PC-3 (cell line): ENCODE results near the gene GRIK1. TPM values are rescaled to one million over a fixed set of nuclear protein-coding genes. Genes with fewer than 3 reads are reported as not detected.

Experiments
- ATAC-seq: fragments of 200-7000 bp; cut with Tn5 transposase; 2 replicates; pipeline ENCODE4 v1.9.1; 2020; ENCODE audit warnings: mild to moderate bottlenecking, moderate library complexity
- BruUV-seq: library from RNA; stranded (reverse); fragments of 400-500 nt; replicated peaks from 2 replicates; lab custom pipeline; 2021; lab: Mats Ljungman, UMichigan
- CTCF ChIA-PET: fragments of 300-600 bp; sonication (Branson Sonifier 250); formaldehyde crosslinking; loops from one replicate; lab custom pipeline; 2022; ENCODE audit warnings: antibody characterized with exemption; lab: Charles Lee
- POLR2A ChIA-PET: fragments of 300-600 bp; sonication (Branson Sonifier 250); formaldehyde crosslinking; loops from one replicate; lab custom pipeline; 2022; ENCODE audit warnings: antibody characterized with exemption; ENCODE audit not compliant: unreplicated experiment; lab: Charles Lee
- DNase-seq: peaks from one replicate; pipeline ENCODE4 v3.0.0-alpha.2; 2015
- H2AFZ ChIP-seq: fragments of 300-600 bp; sonication (generic); 2 replicates; pipeline ENCODE4 v1.6.0; 2016; ENCODE audit warnings: antibody characterized with exemption, low read length
- H3F3A ChIP-seq: fragments of 300-600 bp; sonication (generic); one replicate; pipeline ENCODE4 v1.6.0; 2017; ENCODE audit warnings: antibody characterized with exemption, low read length, control low read depth, mild to moderate bottlenecking; ENCODE audit not compliant: unreplicated experiment
- H3K27ac ChIP-seq: fragments of 300-600 bp; sonication (generic); 2 replicates; pipeline ENCODE4 v1.5.1; 2016; ENCODE audit warnings: mild to moderate bottlenecking, low read length
- H3K27me3 ChIP-seq: fragments of 300-600 bp; sonication (generic); 2 replicates; pipeline ENCODE4 v1.6.1; 2016; ENCODE audit warnings: low read length, mixed read lengths
- H3K36me3 ChIP-seq: fragments of 300-600 bp; sonication (generic); 2 replicates; pipeline ENCODE4 v1.6.1; 2016; ENCODE audit warnings: low read depth, mixed run types, low read length, mixed read lengths
- H3K4me1 ChIP-seq: fragments of 300-600 bp; sonication (generic); 2 replicates; pipeline ENCODE4 v1.5.1; 2016; ENCODE audit warnings: low read length; ENCODE audit not compliant: insufficient read depth
- H3K4me2 ChIP-seq: fragments of 300-600 bp; sonication (generic); 2 replicates; pipeline ENCODE4 v1.6.0; 2016; ENCODE audit warnings: low read length
- H3K4me3 ChIP-seq: fragments of 300-600 bp; sonication (generic); 2 replicates; pipeline ENCODE4 v1.5.1; 2016; ENCODE audit warnings: mild to moderate bottlenecking, low read length, mixed read lengths
- H3K79me2 ChIP-seq: fragments of 300-600 bp; sonication (generic); 2 replicates; pipeline ENCODE4 v1.6.1; 2017; ENCODE audit warnings: low read length, mixed read lengths
- H3K9ac ChIP-seq: fragments of 300-600 bp; sonication (generic); 2 replicates; pipeline ENCODE4 v1.6.0; 2016; ENCODE audit warnings: mild to moderate bottlenecking, low read length
- H3K9me2 ChIP-seq: fragments of 300-600 bp; sonication (generic); replicated peaks from 2 replicates; pipeline ENCODE4 v1.6.1; 2016; ENCODE audit warnings: mixed run types, low read length, mixed read lengths
- H3K9me3 ChIP-seq: fragments of 300-600 bp; sonication (generic); 2 replicates; pipeline ENCODE4 v1.6.1; 2016; ENCODE audit warnings: low read length, mixed read lengths
- H4K20me1 ChIP-seq: fragments of 300-600 bp; sonication (generic); 2 replicates; pipeline ENCODE4 v1.6.1; 2016; ENCODE audit warnings: low read length, mixed read lengths
- EZH2 ChIP-seq: fragments of 300-600 bp; sonication (generic); IDR thresholded peaks from one replicate; pipeline ENCODE4 v1.6.1; 2017; ENCODE audit warnings: antibody characterized with exemption, mild to moderate bottlenecking, low read length; ENCODE audit not compliant: unreplicated experiment
- EZH2phosphoT487 ChIP-seq: fragments of 300-600 bp; sonication (generic); IDR thresholded peaks from 2 replicates; pipeline ENCODE4 v1.6.1; 2018; ENCODE audit warnings: mild to moderate bottlenecking, antibody characterized with exemption, low read length, borderline replicate concordance
- intact Hi-C: fragments of 100-400 bp; cut with micrococcal nuclease; formaldehyde crosslinking; loops from 2 replicates; pipeline ENCODE4 v1.9.0; 2023
- total RNA-seq: library from RNA; depleted of rRNA; stranded (reverse); fragments of >200 nt; gene quantifications from 2 replicates; pipeline ENCODE4 v1.2.3, GENCODE V29; 2014
- TF ChIP-seq, protein P1 (sequence below): fragments of 300-600 bp; sonication (generic); conservative IDR thresholded peaks from 2 replicates; pipeline ENCODE4 v1.5.1; 2017; ENCODE audit warnings: antibody characterized with exemption, low read depth, mild to moderate bottlenecking, low read length

GRIK1 gene
- total RNA-seq, 1 experiment from 2014 or later = not detected

DNA sequence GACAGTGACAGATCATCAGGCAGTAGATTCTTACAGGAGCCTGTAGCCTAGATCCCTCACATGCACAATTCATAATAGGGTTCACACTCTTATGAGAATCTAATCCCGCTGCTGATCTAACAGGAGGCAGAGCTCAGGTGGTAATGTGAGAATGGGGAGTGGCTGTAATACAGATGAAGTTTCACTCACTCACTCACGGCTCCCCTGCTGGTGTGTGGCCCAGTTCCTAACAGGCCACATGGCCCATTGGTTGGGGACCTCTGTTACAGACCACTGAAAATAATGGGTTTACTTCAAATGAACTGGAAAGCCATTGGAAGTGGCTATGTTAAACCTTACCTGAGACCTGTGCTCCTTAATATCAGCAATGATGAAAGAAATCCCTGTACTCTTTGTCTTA is 151.0 kb downstream of the GRIK1 start:
- Histone ChIP-seq H3K27ac (no peak overlapping the region), H4K20me1 (no peaks in the 10 kb centered on the region), H3K79me2 (no peaks in the 10 kb centered on the region), H3K9me3 (no peaks in the 10 kb centered on the region), H3K27me3 (peaks cover 26% of the 10 kb centered on the region; the same call in 1 of the 2 replicates), H2AFZ (no peak overlapping the region), H3K4me2 (no peak overlapping the region), H3K36me3 (no peaks in the 10 kb centered on the region), H3K4me3 (no peak overlapping the region), H3F3A (no peaks in the 10 kb centered on the region), H3K9me2 (no peaks in the 10 kb centered on the region), H3K9ac (no peak overlapping the region), H3K4me1 (no peaks in the 10 kb centered on the region)
- TF ChIP-seq EZH2 (no peak), EZH2phosphoT487 (no peak)
- TF ChIP-seq, protein P1, sequence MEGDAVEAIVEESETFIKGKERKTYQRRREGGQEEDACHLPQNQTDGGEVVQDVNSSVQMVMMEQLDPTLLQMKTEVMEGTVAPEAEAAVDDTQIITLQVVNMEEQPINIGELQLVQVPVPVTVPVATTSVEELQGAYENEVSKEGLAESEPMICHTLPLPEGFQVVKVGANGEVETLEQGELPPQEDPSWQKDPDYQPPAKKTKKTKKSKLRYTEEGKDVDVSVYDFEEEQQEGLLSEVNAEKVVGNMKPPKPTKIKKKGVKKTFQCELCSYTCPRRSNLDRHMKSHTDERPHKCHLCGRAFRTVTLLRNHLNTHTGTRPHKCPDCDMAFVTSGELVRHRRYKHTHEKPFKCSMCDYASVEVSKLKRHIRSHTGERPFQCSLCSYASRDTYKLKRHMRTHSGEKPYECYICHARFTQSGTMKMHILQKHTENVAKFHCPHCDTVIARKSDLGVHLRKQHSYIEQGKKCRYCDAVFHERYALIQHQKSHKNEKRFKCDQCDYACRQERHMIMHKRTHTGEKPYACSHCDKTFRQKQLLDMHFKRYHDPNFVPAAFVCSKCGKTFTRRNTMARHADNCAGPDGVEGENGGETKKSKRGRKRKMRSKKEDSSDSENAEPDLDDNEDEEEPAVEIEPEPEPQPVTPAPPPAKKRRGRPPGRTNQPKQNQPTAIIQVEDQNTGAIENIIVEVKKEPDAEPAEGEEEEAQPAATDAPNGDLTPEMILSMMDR = no peak
- POLR2A ChIA-PET = no interaction called here
- intact Hi-C loops = no loop called here
- CTCF ChIA-PET = no interaction called here
- no peak for DNase-seq
- no TSS peak for BruUV-seq
- ATAC-seq = no peak

DNA sequence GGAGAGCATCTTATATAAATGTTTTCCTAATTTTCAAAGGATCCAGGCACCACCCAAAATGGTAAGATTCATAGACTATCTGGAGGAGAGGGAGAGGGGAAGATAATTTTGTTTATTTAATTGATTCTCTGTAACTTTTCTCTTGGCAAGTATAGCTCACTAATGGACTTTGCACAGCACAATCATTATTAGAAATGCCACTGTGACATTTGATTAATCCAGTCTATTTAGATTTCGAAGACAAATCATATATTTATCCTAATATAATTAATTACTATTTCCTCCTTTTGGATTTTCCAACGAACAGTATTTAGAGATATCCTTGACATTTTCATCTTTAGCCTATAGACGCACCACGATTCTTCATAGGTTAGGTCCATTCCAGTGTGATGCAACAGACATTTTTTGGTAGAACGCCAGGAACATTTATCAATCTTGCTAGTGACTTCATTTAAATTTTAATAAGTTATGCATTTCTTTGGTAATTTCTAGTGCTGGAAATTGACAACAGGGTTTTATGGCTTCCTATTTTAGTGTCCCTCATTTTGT is 152.4 kb downstream of the GRIK1 start:
- POLR2A ChIA-PET = no interaction called here
- ATAC-seq (no peak), DNase-seq (no peak)
- no peak overlapping the region for H2AFZ ChIP-seq
- no peak overlapping the region for H3K9ac ChIP-seq
- H3K79me2 ChIP-seq = no peaks in the 10 kb centered on the region
- no peaks in the 10 kb centered on the region for H3F3A ChIP-seq
- intact Hi-C loops = no loop called here
- no peak overlapping the region for H3K4me2 ChIP-seq
- peaks cover 15% of the 10 kb centered on the region; the same call in 1 of the 2 replicates for H3K27me3 ChIP-seq
- TF ChIP-seq EZH2phosphoT487 = no peak
- TF ChIP-seq, protein P1 = no peak
- TF ChIP-seq EZH2 = no peak
- no peaks in the 10 kb centered on the region for H3K36me3 ChIP-seq
- no TSS peak for BruUV-seq
- H3K27ac ChIP-seq = no peak overlapping the region
- H3K4me1 ChIP-seq = no peaks in the 10 kb centered on the region
- CTCF ChIA-PET = no interaction called here
- H4K20me1 ChIP-seq = no peaks in the 10 kb centered on the region
- no peak overlapping the region for H3K4me3 ChIP-seq
- H3K9me2 ChIP-seq = no peaks in the 10 kb centered on the region
- H3K9me3 ChIP-seq = no peaks in the 10 kb centered on the region

GRCh38 chr21:29786496-29787360 is 153.1 kb downstream of the GRIK1 start:
- no peaks in the 10 kb centered on the region for H4K20me1 ChIP-seq
- H3K4me2 ChIP-seq = no peak overlapping the region
- no peak for ATAC-seq
- H3F3A ChIP-seq = no peaks in the 10 kb centered on the region
- no peak overlapping the region for H3K4me3 ChIP-seq
- ChIA-PET POLR2A (no interaction called here), CTCF (no interaction called here)
- no peak overlapping the region for H3K9ac ChIP-seq
- H3K27me3 ChIP-seq = peaks cover 13% of the 10 kb centered on the region; the same call in 1 of the 2 replicates
- no peak overlapping the region for H2AFZ ChIP-seq
- no peaks in the 10 kb centered on the region for H3K4me1 ChIP-seq
- no peak overlapping the region for H3K27ac ChIP-seq
- no peaks in the 10 kb centered on the region for H3K9me2 ChIP-seq
- H3K9me3 ChIP-seq = no peaks in the 10 kb centered on the region
- DNase-seq = no peak
- TF ChIP-seq EZH2 = no peak
- no peak for TF ChIP-seq EZH2phosphoT487
- TF ChIP-seq, protein P1 = no peak
- no TSS peak for BruUV-seq
- H3K36me3 ChIP-seq = no peaks in the 10 kb centered on the region
- intact Hi-C loops = no loop called here
- H3K79me2 ChIP-seq = no peaks in the 10 kb centered on the region
